ENCODE results near the gene ATP6V0C.
"Not testable (repeated sequence)": the region's sequence is repeated elsewhere in the genome, so short reads cannot be mapped to it uniquely, and the experiment has no call there.

The ATP6V0C gene

GRCh38 chr16:2475413-2476344 lies 38.1 kb upstream of the ATP6V0C start:
- peak; percentile 65 for DNase-seq

- no peak for DNase-seq
Measured at GRCh38 chr16:2476345-2476720, 37.4 kb upstream of the ATP6V0C start.

- no peak for DNase-seq
Measured at GRCh38 chr16:2476741-2477140, 37.0 kb upstream of the ATP6V0C start.

DNA sequence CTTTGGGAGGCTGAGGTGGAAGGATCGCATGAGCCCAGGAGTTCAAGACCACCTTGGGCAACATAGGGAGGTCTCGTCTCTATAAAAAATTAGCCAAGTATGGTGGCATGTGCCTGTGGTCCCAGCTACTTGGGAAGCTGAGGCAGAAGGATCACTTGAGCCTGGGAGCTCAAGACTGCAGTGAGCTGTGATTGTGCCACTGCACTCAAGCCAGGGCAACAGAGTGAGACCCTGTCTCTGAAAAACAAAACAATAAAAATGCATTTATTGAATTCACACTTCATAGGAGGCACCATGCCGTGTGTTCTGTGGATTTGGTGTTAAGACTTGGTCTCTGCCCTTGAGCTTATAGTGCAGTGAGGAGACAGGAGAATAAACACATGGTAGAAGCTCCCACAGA lies 36.4 kb upstream of the ATP6V0C start:
- DNase-seq = no peak

DNA sequence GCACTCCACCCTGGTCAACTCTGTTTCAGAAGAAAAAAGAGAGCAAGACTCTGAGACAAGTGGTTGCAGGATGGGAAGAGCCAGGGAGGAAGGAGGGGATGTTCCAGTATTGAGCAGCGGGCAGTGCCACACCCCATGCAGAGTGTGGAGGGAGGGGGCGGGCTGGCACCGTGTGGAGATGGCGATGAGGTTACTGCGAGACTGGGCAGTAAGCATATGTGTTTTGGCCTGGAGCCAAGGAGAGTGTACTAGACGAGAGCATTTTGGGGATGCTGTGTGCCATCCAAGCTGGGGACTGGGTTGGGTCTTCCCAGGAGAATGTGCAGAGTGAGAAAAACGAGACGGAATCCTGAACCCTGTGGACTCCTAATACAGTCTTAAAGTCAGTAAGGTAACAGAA lies 35.5 kb upstream of the ATP6V0C start:
- no peak for DNase-seq

DNA sequence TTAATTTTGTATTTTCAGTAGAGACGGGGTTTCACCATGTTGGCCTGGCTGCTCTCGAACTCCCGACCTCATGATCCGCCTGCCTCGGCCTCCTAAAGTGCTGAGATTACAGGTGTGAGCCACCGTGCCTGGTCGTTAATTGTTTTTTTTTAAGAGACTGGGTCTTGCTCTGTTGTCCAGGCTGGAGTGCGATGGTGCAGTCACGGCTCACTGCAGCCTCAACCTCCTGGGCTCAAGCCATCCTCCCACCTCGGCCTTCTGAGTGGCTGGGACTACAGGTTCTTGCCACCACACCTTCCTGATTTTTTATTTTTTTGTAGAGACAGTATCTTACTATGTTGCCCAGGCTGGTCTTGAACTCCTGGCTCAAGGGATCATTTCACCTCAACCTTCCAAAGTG lies 33.8 kb upstream of the ATP6V0C start:
- DNase-seq = not testable (repeated sequence)

DNA sequence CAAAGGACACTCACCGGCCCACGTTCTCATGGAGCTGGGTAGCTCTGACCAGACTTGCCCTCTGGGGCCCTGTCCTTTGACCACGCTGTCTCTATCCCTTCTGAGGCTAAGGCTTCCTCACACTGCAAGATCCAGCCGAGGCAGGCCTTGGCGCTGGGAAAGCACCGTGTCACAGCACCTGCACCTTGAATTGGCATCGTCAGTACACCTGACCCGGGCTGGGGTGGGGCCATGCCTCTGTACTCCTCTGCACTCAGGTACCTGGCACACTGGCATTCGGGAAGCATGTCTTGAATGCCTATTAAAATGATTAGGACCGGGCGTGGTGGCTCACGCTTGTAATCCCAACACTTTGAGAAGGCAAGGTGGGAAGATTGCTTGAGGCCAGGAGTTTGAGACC lies 32.8 kb upstream of the ATP6V0C start:
- no peak for DNase-seq

GRCh38 chr16:2481676-2482075 lies 32.1 kb upstream of the ATP6V0C start:
- DNase-seq = no peak

DNA sequence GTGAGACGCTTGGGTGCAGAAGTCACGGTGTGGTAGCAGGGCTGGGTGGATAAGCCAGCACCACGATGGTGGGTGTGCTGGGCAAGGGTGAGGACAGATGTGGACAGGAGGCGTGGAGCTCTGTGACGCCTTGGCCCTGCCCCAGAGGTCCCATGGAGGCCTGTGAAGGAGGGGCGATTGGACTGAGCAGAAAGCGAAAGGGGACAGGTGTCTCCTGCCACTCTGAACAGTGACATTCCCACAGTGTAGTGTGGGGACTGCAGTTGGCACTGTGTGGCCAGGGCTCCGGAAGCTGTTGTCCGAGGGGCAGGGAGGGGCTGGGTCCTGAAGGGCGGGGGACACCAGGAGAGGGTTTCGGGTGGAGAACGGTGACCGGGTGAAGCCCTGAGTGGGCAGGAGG lies 31.5 kb upstream of the ATP6V0C start:
- DNase-seq = no peak

DNA sequence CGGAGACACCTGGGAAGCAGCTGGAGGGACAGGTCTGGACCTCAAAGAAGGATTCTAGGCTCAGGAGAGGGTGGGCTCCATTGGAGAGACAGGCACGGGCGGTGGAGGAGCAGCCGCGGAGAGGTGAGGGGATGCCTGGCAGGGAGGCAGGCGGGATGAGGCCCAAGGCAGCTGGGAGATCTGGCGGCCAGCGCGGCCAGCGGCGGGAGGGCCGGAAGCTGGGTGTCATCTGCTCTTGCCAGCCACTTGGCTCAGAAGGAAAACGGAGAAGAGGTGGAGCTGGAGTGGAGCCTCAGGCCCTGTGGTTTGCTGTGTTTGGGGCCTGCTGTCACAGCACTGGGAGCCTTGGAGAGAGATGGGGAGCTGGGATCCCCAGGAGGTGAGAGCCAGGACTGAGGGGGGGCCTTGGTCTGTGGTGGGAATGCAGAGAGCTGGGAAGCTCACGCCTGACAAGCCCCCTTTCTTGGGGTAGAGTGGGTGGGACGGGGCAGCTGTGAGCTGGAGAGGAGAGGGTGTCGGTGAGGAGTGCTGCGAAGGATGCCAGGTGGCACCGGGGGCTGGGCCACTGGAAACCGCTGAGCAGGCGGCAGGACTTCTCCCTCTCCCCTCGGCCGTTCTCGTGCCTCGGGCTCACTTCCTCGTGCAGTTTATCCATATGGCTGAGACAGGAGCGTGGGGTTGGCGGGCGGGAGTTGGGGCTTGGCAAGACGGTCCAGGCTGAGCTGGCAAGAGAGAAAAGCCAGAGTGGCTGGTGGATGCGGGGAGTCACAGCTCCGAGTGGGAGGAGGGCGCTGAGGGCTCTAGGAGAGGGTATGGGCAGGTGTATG lies 30.8 kb upstream of the ATP6V0C start:
- no peak for DNase-seq

DNA sequence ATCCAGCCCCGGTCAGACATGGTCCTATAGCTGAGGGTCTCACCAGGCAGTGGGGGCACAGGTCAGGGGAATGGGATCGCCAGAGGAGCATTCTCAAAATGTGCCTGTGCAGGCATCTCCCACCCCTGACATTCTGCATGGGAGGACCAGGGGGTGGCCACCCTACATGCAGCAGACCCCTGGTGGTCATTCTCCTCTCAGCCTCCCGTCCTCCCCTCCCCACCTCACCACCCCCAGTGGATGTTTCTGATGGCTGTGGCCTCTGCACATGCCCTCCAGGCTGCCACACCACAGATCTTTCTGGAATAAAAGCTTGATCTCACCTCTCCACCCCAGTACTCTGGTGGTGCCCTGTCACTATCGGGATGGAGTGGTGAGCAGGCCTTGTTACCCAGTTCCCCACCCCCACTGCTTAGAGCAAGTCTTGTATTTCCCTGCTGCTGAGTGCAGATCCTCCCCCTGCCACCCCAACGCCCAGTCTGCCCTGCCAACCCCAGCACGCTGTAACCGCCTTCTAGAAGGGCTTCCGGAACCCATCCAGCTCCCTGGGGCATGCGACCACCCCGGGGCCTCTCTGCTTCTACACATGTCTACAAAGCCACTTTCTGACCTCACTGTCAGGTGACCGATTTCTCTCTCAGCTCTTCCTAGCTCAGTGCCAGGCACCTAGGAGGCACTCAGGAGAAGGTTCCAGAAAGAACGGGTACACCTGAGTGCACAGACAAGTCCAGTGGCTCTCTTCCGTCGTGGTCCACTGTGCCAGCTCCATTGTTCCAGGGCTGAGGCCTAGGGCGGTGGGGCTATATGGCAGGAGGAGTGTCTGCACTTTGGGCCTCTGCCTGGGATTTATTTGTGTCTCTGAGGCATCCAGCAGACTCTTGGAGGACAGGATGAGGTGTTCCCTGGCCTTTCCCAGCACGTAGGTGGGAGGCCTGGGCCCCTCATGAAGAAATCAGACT lies 29.5 kb upstream of the ATP6V0C start:
- no peak for DNase-seq

GRCh38 chr16:2484898-2485508 lies 28.7 kb upstream of the ATP6V0C start:
- DNase-seq = no peak

- no peak for DNase-seq
Measured at GRCh38 chr16:2485811-2486507, 27.8 kb upstream of the ATP6V0C start.

DNA sequence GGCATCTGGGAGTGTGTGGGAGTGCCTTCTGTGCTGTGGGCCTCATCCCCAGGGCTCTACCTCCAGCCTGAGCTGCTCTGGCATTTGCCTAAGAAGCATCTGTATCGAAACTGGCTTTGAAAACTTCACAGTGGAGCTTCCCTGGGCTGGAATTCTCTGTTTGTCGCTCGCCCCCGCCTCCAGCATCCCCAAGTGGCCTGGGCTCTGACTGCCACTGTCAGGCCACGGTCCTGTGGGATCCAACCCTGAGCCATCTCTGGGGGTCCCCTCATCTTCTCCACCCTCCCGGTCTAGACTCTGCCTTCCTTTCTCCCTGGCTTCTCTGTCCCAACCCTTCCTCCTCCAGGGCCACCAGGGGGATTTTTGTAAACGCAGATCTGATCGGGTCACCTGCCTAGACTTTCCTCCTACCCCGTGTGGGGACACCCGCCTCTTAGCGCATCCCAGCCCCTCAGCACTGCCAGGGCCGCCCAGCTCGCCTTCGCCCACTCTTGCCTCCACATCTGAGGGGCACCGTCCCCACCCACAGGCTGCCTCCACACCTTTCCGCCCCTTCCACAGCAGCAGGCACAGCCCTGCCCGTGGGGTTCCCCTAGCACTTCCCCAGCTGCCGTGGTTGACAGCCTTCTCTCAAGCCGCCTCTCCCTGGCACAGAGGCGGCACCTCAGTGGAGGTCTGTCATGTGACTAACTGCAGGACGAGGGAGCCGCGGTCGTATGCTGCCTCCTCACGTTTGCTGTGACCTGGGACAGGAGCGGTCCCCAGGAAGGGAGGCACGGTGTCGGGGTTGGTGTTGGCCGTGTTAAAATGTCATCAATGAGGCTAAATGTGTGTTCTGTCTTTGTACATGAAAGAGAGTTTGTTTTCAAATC lies 26.9 kb upstream of the ATP6V0C start:
- no peak for DNase-seq

- no peak for DNase-seq
Measured at GRCh38 chr16:2487517-2487842, 26.3 kb upstream of the ATP6V0C start.

GRCh38 chr16:2487903-2488531 lies 25.7 kb upstream of the ATP6V0C start:
- no peak for DNase-seq

- DNase-seq = no peak
Measured at GRCh38 chr16:2489581-2489980, 24.2 kb upstream of the ATP6V0C start.

DNA sequence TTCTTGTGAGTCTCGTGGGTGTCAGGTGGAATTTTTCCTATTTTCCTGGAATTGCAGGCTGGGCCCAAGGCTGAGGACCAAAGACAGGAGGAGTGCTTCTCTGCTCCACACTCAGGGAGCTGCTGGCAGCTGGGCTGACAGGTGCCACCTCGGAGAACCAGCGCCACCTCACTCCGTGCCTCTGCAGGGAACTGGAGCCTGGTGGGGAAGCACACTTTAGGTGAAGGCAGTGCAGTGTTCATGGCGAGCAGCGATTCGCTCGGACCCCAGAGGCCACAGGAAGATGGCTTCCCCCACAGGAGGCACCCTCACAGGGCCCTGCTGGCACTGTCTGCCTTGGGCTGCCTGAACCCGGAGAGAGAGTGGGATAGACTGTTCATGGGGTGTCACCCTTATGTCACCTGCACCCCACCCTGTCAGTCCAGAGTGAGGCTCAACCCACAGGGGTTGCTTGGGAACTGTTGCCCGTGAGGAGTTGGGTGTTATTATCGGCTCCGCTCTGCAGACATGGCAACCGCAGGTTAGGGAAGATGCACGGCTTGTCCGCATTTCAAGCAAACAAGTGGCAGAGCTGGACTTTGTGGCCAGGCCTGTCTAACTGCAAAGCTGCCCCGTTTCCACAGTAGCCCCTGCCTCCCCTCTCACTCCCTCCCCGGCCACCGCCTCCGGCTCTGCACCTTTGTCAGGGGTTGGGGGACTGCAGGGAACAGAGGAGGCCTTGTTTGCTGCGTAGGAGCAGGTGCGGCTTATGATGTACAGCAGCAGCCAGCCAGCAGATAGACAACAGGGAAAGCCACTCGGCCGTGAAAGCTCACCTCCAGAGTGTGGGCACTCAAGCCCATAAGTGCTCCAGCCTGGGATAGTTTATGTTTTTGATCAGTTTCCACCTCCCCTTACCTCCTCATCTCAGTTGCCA lies 23.3 kb upstream of the ATP6V0C start:
- no peak for DNase-seq

DNA sequence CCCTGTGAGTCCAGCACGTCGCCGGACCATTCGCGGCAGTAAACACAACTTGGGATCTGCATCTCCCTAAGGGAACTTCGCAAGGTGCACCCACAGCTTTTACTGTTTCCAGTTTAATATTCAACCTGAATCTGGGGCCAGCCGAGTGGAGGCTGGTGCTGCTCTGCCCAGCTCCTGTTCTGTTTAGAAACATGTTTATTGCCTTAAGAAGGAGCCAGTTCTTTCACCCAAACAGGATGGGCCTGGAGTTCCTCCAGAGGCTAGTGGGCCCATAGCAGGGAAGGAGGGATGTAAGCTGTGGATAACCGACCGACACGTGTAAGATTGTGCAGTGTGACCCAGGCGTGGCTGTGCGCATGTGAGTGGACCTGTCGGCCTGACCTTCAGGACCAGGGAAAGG lies 21.5 kb upstream of the ATP6V0C start:
- DNase-seq = no peak
